Measurements from ENCODE around the gene SH2B3. TPM values are rescaled to one million over a fixed set of nuclear protein-coding genes. Genes with fewer than 3 reads are reported as not detected.

The SH2B3 gene
- total RNA-seq (10 to 100 TPM in 2 of 5 donors, 1 to 10 TPM in 3; 5.3 to 21.7 (median 9.8) TPM), polyA plus RNA-seq (1 to 10 TPM; 2.5 to 8.1 (median 7.3) TPM)
- long read RNA-seq, donor 1: 0 reads
- long read RNA-seq, donor 2: 0 reads
- long read RNA-seq, donor 3, full-length matches to known transcripts: 1 of 1 reads
- long read RNA-seq, donor 3, partial matches to known transcripts: 0 of 1 reads
- long read RNA-seq, donor 3, other reads (novel, unspliced or antisense): 0 of 1 reads
- long read RNA-seq, donor 4: 0 reads
- long read RNA-seq, donor 5, full-length matches to known transcripts: 2 of 2 reads
- long read RNA-seq, donor 5, partial matches to known transcripts: 0 of 2 reads
- long read RNA-seq, donor 5, other reads (novel, unspliced or antisense): 0 of 2 reads
- long read RNA-seq, donor 6, full-length matches to known transcripts: 1 of 26 reads
- long read RNA-seq, donor 6, partial matches to known transcripts: 25 of 26 reads
- long read RNA-seq, donor 6, other reads (novel, unspliced or antisense): 0 of 26 reads
- long read RNA-seq, donor 7, full-length matches to known transcripts: 1 of 1 reads
- long read RNA-seq, donor 7, partial matches to known transcripts: 0 of 1 reads
- long read RNA-seq, donor 7, other reads (novel, unspliced or antisense): 0 of 1 reads
- long read RNA-seq, donor 8: 0 reads
- long read RNA-seq, donor 9, partial matches to known transcripts: 68 of 68 reads
- long read RNA-seq, donor 9, other reads (novel, unspliced or antisense): 0 of 68 reads
- long read RNA-seq, donor 10: 0 reads

DNA sequence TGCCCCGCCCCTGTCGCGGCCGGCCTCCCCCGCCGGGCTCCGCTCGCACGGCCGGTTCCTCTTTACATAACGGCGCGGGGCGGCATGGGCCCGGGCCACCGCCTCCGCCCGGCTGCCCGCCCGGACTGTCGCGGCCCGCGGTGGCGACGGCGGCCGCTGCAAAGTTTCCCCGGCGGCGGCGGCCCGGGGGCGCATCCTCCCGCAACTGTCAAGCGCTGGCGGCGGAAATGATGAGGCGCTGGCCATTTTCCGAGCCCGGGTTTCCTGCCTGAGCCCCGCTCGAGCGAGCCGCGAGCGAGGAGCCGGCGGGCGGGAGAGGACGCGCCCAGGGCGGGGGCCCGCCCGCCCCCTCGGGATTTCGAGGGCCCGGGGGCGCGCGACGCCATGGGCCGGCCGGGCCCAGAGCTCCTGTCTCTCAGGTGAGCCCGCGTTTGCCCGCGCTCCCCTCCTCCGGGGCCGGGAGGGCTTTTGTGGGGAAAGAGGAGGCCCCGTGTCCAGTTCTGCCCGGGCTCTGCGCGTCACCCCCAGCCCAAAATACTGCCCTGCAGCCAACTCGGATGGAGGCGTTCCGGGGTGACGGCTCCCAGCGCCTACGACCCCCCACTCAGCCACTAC is at the start of gene SH2B3:
Gene SH2B3, plus strand, starts transcription at position 65 of the 615 bp plus-strand sequence. CDS start 12,223 bp downstream, outside the sequence.
- intact Hi-C loops (cut with DNase I; ENCODE audit: low total_unique reads): no loop called here
- Histone ChIP-seq H3K27ac (peak within 1 kb of the TSS; percentile 74 to 90 (median 87)), H3K27me3 (no peaks in the 10 kb centered on the region), H3K9me3 (no peaks in the 10 kb centered on the region), H3K4me1 (peaks cover 62 to 80% (median 76%) of the 10 kb centered on the region in 4 donors), H3K4me3 (peak within 1 kb of the TSS; percentile 79 to 83 (median 82)), H3K36me3 (no peaks in the 10 kb centered on the region)
- WGBS, 5 donors: 0 to 2% (median 1%) methylated on average over 10 to 80 of the region's 80 CpGs; no CpG with 5 or more reads in 1 of the 5 donors
- DNase-seq: no peak
- TF ChIP-seq, protein P1, sequence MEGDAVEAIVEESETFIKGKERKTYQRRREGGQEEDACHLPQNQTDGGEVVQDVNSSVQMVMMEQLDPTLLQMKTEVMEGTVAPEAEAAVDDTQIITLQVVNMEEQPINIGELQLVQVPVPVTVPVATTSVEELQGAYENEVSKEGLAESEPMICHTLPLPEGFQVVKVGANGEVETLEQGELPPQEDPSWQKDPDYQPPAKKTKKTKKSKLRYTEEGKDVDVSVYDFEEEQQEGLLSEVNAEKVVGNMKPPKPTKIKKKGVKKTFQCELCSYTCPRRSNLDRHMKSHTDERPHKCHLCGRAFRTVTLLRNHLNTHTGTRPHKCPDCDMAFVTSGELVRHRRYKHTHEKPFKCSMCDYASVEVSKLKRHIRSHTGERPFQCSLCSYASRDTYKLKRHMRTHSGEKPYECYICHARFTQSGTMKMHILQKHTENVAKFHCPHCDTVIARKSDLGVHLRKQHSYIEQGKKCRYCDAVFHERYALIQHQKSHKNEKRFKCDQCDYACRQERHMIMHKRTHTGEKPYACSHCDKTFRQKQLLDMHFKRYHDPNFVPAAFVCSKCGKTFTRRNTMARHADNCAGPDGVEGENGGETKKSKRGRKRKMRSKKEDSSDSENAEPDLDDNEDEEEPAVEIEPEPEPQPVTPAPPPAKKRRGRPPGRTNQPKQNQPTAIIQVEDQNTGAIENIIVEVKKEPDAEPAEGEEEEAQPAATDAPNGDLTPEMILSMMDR (IDR thresholded peaks at IDR 0.05): no peak
- TF ChIP-seq EP300 (IDR thresholded peaks at IDR 0.05) (no peak), POLR2AphosphoS5 (IDR thresholded peaks at IDR 0.05) (no peak), POLR2A (IDR thresholded peaks at IDR 0.05) (no peak)

GRCh38 chr12:111359231-111359913 is 46.4 kb upstream of the SH2B3 start:
- no peak for DNase-seq
- H3K4me3 ChIP-seq: no peak overlapping the region
- H3K36me3 ChIP-seq: peaks cover 3 to 32% (median 27%) of the 10 kb centered on the region in 4 donors
- TF ChIP-seq POLR2A (IDR thresholded peaks at IDR 0.05) (no peak), POLR2AphosphoS5 (IDR thresholded peaks at IDR 0.05) (no peak), EP300 (IDR thresholded peaks at IDR 0.05) (no peak)
- TF ChIP-seq, protein P1 (IDR thresholded peaks at IDR 0.05): no peak
- no peaks in the 10 kb centered on the region for H3K27me3 ChIP-seq
- intact Hi-C loops (cut with DNase I; ENCODE audit: low total_unique reads): no loop called here
- H3K27ac ChIP-seq: no peak overlapping the region
- no peaks in the 10 kb centered on the region for H3K9me3 ChIP-seq
- peaks cover 16 to 42% (median 25%) of the 10 kb centered on the region in 4 donors for H3K4me1 ChIP-seq
- WGBS, 5 donors: 46 to 56% (median 53%) methylated on average over 11 of the region's 11 CpGs

GRCh38 chr12:111359914-111360276 is 45.8 kb upstream of the SH2B3 start:
- Histone ChIP-seq H3K27ac (no peak overlapping the region), H3K4me3 (no peak overlapping the region), H3K27me3 (no peaks in the 10 kb centered on the region), H3K36me3 (peaks cover 3 to 37% (median 32%) of the 10 kb centered on the region in 4 donors), H3K9me3 (no peaks in the 10 kb centered on the region), H3K4me1 (peaks cover 16 to 47% (median 25%) of the 10 kb centered on the region in 4 donors)
- no peak for TF ChIP-seq POLR2A (IDR thresholded peaks at IDR 0.05)
- peak in 1 of 3 donors; percentile 13 for TF ChIP-seq POLR2AphosphoS5 (IDR thresholded peaks at IDR 0.05)
- intact Hi-C loops (cut with DNase I; ENCODE audit: low total_unique reads): no loop called here
- DNase-seq: no peak
- WGBS, 5 donors: 45 to 65% (median 60%) methylated on average over 5 of the region's 5 CpGs

- no peaks in the 10 kb centered on the region for H3K9me3 ChIP-seq
- TF ChIP-seq POLR2A (IDR thresholded peaks at IDR 0.05) (no peak), POLR2AphosphoS5 (IDR thresholded peaks at IDR 0.05) (no peak), EP300 (IDR thresholded peaks at IDR 0.05) (no peak)
- TF ChIP-seq, protein P1 (IDR thresholded peaks at IDR 0.05): no peak
- intact Hi-C loops (cut with DNase I; ENCODE audit: low total_unique reads): no loop called here
- peaks cover 3 to 43% (median 37%) of the 10 kb centered on the region in 4 donors for H3K36me3 ChIP-seq
- WGBS, 5 donors: 68 to 71% (median 70%) methylated on average over 7 to 9 of the region's 9 CpGs
- no peak for DNase-seq
- no peak overlapping the region for H3K4me3 ChIP-seq
- H3K4me1 ChIP-seq: peaks cover 16 to 53% (median 25%) of the 10 kb centered on the region in 4 donors
- H3K27ac ChIP-seq: no peak overlapping the region
- no peaks in the 10 kb centered on the region for H3K27me3 ChIP-seq
Observed at GRCh38 chr12:111360325-111360930, 45.3 kb upstream of the SH2B3 start.
